Endothelial cell of umbilical vein (primary cell): ENCODE results near the gene RARS1.

ENCODE experiments used
- EZH2 ChIP-seq: IDR thresholded peaks from 2 replicates; pipeline ENCODE4 v1.6.1; 2012; ENCODE audit warnings: borderline replicate concordance, low read depth, mild to moderate bottlenecking, moderate library complexity, low read length, inconsistent platforms; ENCODE audit not compliant: severe bottlenecking
- TF ChIP-seq, protein P1 (sequence below), 2 donors: IDR thresholded peaks; 1 replicate in 1 of 2; 2 replicates in 1 of 2; pipeline ENCODE4 v1.5.1; 2011; ENCODE audit warnings: low read length in 2 of 2, mild to moderate bottlenecking in 2 of 2, moderate library complexity in 2 of 2, control low read depth in 1 of 2, inconsistent platforms in 1 of 2, low read depth in 1 of 2; ENCODE audit not compliant: insufficient read depth in 1 of 2; ENCODE audit errors: extremely low read depth in 1 of 2
- TF ChIP-seq, protein P2 (sequence below): IDR thresholded peaks from 2 replicates; pipeline ENCODE4 v1.6.1; 2011; ENCODE audit not compliant: insufficient read depth, insufficient read length

DNA sequence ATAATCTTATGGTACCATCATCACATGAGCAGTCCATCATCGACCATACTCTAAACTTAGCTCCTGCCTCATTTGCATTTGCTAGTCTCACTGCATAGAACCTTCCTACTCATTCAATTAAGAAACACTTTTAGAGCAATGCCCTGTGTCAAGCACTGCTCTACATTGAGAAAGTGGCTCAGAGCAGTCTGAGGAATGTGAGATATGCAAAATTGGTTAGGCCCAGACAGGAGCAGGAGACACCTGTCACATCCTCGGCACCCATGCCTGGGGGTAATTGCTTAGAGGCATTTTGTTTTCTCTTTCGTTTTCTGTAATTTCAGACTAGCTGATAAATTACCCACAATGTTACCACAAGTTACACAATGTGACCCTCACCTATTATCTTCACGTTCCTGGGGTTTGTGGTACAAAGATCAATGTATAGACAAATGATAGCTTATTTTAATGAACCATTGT lies 4.9 kb upstream of the RARS1 start:
- TF ChIP-seq, protein P1, sequence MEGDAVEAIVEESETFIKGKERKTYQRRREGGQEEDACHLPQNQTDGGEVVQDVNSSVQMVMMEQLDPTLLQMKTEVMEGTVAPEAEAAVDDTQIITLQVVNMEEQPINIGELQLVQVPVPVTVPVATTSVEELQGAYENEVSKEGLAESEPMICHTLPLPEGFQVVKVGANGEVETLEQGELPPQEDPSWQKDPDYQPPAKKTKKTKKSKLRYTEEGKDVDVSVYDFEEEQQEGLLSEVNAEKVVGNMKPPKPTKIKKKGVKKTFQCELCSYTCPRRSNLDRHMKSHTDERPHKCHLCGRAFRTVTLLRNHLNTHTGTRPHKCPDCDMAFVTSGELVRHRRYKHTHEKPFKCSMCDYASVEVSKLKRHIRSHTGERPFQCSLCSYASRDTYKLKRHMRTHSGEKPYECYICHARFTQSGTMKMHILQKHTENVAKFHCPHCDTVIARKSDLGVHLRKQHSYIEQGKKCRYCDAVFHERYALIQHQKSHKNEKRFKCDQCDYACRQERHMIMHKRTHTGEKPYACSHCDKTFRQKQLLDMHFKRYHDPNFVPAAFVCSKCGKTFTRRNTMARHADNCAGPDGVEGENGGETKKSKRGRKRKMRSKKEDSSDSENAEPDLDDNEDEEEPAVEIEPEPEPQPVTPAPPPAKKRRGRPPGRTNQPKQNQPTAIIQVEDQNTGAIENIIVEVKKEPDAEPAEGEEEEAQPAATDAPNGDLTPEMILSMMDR (IDR thresholded peaks at IDR 0.05; ENCODE audit: extremely low read depth in 1 of 2, insufficient read depth in 1 of 2, low read depth in 1 of 2, low read length in 2 of 2), result no peak
- TF ChIP-seq EZH2, result no peak
- TF ChIP-seq, protein P2, sequence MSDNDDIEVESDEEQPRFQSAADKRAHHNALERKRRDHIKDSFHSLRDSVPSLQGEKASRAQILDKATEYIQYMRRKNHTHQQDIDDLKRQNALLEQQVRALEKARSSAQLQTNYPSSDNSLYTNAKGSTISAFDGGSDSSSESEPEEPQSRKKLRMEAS, result no peak
